ENCODE results near the gene HHIPL1.

GRCh38 chr14:99612738-99613330, 32.1 kb upstream of the HHIPL1 start:
- TF ChIP-seq POLR2A (IDR thresholded peaks at IDR 0.05; ENCODE audit: low read depth, low read length) (no peak), SPI1 (IDR thresholded peaks at IDR 0.05; ENCODE audit: low read depth, low read length) (no peak), POLR2AphosphoS5 (IDR thresholded peaks at IDR 0.05; ENCODE audit: low read depth, low read length) (no peak)

All from GM12891 (cell line).